Stimulated activated naive CD8-positive, alpha-beta T cell treated with anti-CD3 and anti-CD28 coated beads, Interleukin-15, Interleukin-2, amounts not matched to agents 100 U/mL and 50 U/mL, for 24 hours (primary cell): ENCODE measurements around the gene ANXA8.
"Not testable (repeated sequence)": the region's sequence is repeated elsewhere in the genome, so short reads cannot be mapped to it uniquely, and the experiment has no call there.

Source experiments
- ATAC-seq: fragments of 150-1000 bp; cut with Tn5 transposase; one replicate; pipeline ENCODE4 v1.10.0; 2021
- DNase-seq: peaks from one replicate; pipeline ENCODE4 v3.0.0; 2021

ANXA8 gene

GRCh38 chr10:47465216-47465917 is 18.5 kb downstream of the ANXA8 start:
- ATAC-seq, DNase-seq: not testable (repeated sequence)

DNA sequence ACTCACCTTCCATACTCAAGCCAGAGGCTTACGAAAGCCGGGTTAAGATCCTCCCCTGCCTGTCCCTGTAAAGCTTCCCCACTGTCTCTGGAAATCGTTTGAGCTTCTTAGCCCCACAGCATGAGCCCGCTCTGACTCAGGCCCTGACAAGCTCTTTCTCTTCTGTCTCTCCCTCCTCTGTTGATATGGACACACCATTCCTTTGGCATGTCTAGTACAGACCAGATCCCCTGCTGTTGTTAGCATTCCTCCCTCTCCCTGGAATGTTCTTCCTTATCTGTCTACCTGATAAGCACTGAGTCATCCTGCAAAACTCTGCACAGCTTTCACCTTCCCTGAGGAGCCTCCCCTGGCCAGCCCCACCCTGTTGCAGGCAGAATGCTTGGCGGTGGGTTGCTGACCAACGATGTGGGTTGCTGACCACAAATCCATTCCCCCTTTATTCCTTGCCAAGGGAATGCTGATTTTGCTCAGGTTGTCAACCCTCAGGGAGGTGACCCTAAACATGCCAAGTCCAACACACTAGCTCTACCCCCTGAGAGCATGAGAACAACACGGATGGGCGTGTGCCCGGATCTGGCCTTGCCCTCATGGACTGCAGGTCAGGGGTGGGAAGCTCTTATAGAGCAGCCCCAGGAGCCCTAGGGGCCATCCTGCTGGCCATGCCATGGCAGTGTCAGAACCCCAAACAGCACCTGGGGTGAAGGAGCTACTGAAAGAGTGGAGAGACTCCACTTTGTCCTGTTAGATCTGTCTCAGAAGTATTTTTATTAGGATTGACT is 21.1 kb downstream of the ANXA8 start:
- not testable (repeated sequence) for ATAC-seq, DNase-seq

- peak; percentile 77 for ATAC-seq
- not testable (repeated sequence) for DNase-seq
Measured at GRCh38 chr10:47461261-47461687, 22.6 kb downstream of the ANXA8 start.

DNA sequence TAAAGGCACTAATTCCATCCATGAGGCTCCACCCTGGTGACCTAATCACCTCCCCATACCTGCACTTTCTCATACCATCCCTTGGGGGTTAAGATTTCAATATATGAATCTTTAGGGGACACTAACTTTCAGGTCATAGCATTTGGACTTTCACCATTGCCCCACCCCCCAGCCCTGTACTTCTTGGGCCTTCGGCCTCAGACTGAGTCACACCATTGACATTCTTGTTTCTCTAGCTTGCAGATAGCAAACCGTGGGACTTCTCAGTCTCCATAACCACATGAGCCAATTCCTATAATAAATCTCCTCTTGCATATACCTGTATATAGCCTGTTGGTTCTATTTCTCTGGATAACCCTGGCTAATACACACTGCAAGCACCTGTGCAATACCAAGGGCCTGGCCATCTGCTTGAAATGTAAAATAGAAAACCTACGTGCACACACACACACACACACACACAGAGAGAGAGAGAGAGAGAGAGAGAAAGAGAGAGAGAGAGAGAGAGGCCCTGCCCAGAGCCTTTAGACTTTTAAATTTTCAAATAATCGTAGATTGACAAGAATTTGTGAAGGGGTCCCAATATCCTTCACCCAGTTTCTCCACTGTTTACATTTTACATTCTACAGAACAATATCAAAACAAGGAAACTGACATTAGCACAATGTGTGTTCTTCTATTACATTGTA is 25.3 kb downstream of the ANXA8 start:
- no peak for DNase-seq
- ATAC-seq = no peak

- ATAC-seq (no peak), DNase-seq (no peak)
Measured at GRCh38 chr10:47457826-47458225, 26.1 kb downstream of the ANXA8 start.

- ATAC-seq = no peak
- DNase-seq = no peak
Measured at GRCh38 chr10:47457528-47457820, 26.4 kb downstream of the ANXA8 start.

GRCh38 chr10:47456794-47457527 is 27.0 kb downstream of the ANXA8 start:
- DNase-seq (no peak), ATAC-seq (no peak)

- DNase-seq (no peak), ATAC-seq (no peak)
Measured at GRCh38 chr10:47456079-47456785, 27.7 kb downstream of the ANXA8 start.

- DNase-seq, ATAC-seq: not testable (repeated sequence)
Measured at GRCh38 chr10:47455350-47456078, 28.4 kb downstream of the ANXA8 start.

DNA sequence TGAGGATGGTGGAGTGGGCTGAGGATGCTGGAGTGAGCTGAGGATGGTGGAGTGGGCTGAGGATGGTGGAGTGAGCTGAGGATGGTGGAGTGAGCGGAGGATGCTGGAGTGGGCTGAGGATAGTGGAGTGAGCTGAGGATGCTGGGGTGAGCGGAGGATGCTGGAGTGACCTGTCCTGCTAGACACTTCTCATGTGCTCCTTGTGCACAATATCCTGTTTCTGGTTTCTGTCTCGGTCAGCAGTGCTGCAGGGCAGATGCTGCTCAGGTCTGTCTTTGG is 29.2 kb downstream of the ANXA8 start:
- no peak for DNase-seq
- ATAC-seq = no peak

DNA sequence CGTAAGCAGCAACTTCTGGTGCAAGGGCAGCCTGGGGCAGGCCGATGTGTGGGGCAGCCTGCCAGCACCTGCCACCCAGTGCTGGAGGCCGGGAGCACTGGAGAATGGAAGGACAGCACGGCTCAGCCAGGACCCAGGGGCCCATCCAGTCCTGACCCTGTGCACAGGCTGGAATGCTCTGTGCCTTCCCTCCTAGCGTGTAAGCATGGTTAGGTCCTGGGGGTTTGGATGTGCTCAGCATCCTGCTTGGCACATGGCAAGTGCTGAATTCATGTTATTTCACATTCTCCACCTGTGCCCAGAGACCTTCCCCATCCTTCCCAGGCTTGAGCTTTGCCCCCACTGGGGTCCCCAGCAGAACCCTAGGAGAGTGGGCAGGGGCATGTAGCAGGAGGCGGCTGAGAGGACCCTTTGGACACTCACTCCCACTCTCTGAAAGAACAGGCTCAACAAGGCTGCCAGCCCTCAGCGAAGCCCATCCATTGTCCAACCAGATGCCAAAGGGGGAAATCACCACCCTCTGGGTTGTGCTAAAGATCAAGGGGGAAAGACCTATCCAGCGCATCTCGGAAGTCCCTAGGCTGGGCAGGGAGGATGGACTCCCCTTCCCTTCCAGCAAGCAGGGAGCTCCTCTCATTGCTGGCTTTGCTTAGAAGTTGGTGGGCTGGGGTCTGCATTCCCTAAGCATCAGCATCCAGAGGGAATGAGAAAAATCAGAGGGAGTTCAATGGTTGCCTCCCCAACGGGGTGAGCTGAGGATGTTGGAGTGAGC is 29.7 kb downstream of the ANXA8 start:
- no peak for DNase-seq
- no peak for ATAC-seq

DNA sequence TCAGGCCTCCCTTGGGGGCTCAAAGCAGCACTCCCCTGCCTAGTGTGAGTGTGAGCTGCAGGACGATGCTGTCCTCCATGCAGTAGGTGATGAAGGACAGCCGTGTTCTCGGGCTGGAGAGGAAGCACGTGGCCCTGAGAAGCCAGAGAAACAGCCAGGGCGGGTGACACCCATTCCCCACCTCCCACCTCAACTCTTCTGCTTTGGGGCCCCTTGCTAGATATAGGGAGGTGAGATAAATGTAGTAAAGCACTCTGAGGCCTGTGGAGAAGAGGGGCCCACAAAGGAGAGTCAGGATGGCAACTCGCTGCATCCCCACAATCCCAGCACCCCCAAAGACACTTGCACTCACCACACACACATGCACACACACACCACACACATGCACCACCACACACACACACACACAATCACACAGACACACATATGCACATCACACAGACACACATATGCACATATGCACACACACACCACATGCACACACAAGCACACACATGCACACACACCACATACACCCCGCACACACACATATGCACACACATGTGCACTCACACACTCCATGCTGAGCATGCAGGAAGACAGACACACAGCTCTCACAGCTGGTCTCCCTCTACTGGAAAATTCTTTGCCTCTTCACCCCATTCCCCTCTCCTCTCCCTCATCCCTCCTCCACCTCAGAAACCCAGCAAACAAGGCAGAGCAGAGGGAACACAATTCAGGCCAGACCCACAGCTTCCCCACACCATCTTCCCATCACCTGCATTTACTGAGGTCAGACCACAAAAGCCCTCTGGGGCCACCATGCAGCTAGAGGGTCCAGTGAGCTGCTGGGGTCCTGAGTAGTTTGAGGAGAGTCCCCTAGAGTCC is 30.5 kb downstream of the ANXA8 start:
- no peak for ATAC-seq
- no peak for DNase-seq

DNA sequence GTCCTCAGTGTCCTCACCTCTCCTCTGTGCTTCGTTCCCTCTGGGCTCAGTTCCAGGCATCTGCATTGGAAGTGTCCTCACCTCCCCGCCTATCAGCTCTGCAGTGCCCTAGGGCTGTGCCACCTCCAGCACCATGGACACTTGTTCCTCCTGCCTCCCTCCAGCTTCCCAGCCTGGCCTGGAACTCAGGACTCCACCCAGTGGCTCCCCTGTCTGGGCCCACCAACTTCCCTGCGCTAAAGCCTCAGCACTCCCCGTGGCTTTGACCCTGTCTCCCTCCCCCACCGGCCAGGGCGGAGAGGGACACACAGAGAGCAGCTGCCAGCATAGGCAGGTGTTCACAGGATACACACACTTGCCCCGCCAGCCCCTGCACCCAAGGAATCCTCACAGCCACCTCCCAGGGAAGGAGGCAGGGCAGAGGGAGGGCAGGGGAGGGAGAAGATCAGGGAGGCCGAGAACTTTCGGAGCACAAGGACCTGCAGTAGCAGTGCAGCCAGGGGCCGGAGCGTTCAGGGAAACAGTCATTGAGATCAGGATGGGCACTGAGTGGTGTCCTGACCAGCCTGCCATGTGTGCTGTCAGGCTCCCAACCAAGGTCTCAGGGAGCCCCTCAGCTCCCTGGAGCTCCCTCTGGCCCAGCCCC is 31.3 kb downstream of the ANXA8 start:
- DNase-seq (no peak), ATAC-seq (no peak)

DNA sequence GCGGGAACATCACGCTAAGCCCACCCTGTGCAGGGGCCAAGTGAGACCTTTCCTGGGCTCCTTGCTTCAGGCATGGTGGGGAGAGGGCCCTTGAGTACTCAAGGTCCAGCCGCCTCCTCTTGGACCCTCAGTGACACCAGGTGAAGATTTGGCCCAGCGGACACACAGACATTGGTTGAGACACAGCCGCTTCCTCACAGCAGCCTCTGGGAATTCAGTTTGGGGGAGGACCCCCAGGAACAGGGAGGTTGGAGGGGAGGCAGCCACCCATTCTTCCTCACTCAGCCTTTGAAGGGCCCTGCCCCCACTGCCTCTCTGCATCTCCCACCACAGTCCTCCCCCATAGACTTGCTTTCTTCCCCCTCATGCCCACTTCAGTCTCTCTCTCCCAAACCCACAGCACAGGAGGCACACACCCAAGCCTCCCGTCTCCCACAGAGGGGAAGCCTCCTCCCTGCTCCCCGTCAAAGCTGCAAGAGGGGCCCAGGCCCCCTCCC is 31.9 kb downstream of the ANXA8 start:
- ATAC-seq (no peak), DNase-seq (no peak)

GRCh38 chr10:47451273-47451997 is 32.5 kb downstream of the ANXA8 start:
- DNase-seq (no peak), ATAC-seq (no peak)

DNA sequence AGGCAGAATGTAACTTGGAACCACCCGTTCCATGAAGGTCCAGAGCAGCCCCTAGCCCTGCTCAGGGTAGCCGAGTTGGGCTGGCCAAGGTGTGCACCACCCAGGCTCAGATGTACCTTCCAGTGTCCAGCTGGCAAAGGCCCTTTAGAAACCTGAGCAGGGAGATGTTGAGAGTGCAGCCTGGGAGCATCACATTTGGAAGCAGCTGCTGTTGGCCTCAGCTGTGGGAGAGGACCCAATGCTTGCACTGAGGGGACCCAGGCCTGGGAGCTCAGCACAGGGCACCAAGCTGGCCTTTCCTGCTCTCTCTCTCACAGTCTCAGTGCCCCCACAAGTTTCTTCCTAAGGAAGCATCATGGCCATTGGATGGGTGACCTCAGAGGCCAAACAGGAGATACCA is 33.5 kb downstream of the ANXA8 start:
- no peak for ATAC-seq
- DNase-seq = no peak

GRCh38 chr10:47449979-47450378 is 33.9 kb downstream of the ANXA8 start:
- ATAC-seq = no peak
- no peak for DNase-seq
